HepG2 (cell line): Measurements from ENCODE around the gene TNN. TPM values are rescaled to one million over a fixed set of nuclear protein-coding genes. Genes with fewer than 3 reads are reported as not detected.

Source experiments
- ATAC-seq: fragments of 200-7000 bp; cut with Tn5 transposase; 3 replicates; pipeline ENCODE4 v1.9.1; 2020; ENCODE audit warnings: mild to moderate bottlenecking, moderate library complexity
- BruUV-seq: library from RNA; stranded (reverse); fragments of 400-500 nt; replicated peaks from 2 replicates; lab custom pipeline; 2021; lab: Mats Ljungman, UMichigan
- CTCF ChIA-PET: fragments of 300-600 bp; formaldehyde crosslinking; extraction: SDS; loops from one replicate; lab custom pipeline; 2021; ENCODE audit warnings: low total read pairs, inconsistent platforms, low intra/inter-chr PET ratio; lab: Yijun Ruan, JAX
- POLR2A ChIA-PET: fragments of 350-600 bp; sonication (Branson Sonifier 250); formaldehyde crosslinking; loops from one replicate; lab custom pipeline; 2020; ENCODE audit warnings: antibody characterized with exemption, inconsistent platforms; lab: Yijun Ruan, JAX
- DNase-seq: peaks from one replicate; pipeline ENCODE4 v3.0.0-alpha.2; 2015; ENCODE audit warnings: low spot score
- FAIRE-seq: peaks from 3 replicates; lab custom pipeline; 2011; peaks lifted over from hg19 to GRCh38; lab: Jason Lieb, UNC
- H2AFZ ChIP-seq: one replicate; pipeline ENCODE4 v1.6.1; 2011; ENCODE audit warnings: low read length, inconsistent platforms
- H3K27ac ChIP-seq: fragments of 300-600 bp; 3 replicates; pipeline ENCODE4 v1.8.0; 2011; ENCODE audit warnings: mixed run types, mild to moderate bottlenecking, mixed read lengths, low read length, inconsistent platforms; ENCODE audit not compliant: insufficient read depth; ENCODE audit errors: extremely low read length
- H3K27me3 ChIP-seq, 2 experiments: fragments of 200-600 bp in 1 of 2; 2 replicates in 1 of 2; 3 replicates in 1 of 2; pipeline versions ENCODE4 v1.6.0 to v1.8.0; 2011; ENCODE audit warnings: low read length in 2 of 2, mild to moderate bottlenecking in 2 of 2, moderate library complexity in 2 of 2, inconsistent platforms in 1 of 2; ENCODE audit not compliant: insufficient read depth in 2 of 2, control insufficient read depth in 1 of 2
- H3K36me3 ChIP-seq, 2 experiments: fragments of 200-600 bp in 1 of 2; replicated peaks in 1 of 2; 2 replicates in 1 of 2; 3 replicates in 1 of 2; pipeline versions ENCODE4 v1.5.1 to v1.8.0; 2011; ENCODE audit warnings: low read length in 2 of 2, inconsistent platforms in 1 of 2; ENCODE audit not compliant: insufficient read depth in 2 of 2, control insufficient read depth in 1 of 2
- H3K4me1 ChIP-seq: 2 replicates; pipeline ENCODE4 v1.5.1; 2012; ENCODE audit warnings: low read length, inconsistent platforms; ENCODE audit not compliant: insufficient read depth
- H3K4me2 ChIP-seq: 2 replicates; pipeline ENCODE4 v1.6.0; 2011; ENCODE audit warnings: low read depth, low read length, inconsistent platforms
- H3K4me3 ChIP-seq, 3 experiments: fragments of 200-600 bp in 1 of 3; sonication (generic), shearing (Covaris generic) in 1 of 3; replicated peaks in 1 of 3; 2 replicates each; pipeline ENCODE4 v1.5.1; 2011 to 2016; ENCODE audit warnings: low read length in 3 of 3, inconsistent platforms in 2 of 3, low read depth in 2 of 3, mild to moderate bottlenecking in 2 of 3, control low read depth in 1 of 3, mixed read lengths in 1 of 3; ENCODE audit not compliant: insufficient read depth in 1 of 3
- H3K79me2 ChIP-seq: one replicate; pipeline ENCODE4 v1.6.1; 2011; ENCODE audit warnings: low read length, inconsistent platforms; ENCODE audit not compliant: insufficient read depth
- H3K9ac ChIP-seq: 2 replicates; pipeline ENCODE4 v1.6.0; 2011; ENCODE audit warnings: mild to moderate bottlenecking, low read depth, low read length, inconsistent platforms; ENCODE audit not compliant: insufficient read depth
- H3K9me3 ChIP-seq: 2 replicates; pipeline ENCODE4 v1.5.1; 2012; ENCODE audit warnings: mild to moderate bottlenecking, low read length
- H4K20me1 ChIP-seq: 2 replicates; pipeline ENCODE4 v1.6.0; 2011; ENCODE audit warnings: inconsistent platforms, mild to moderate bottlenecking, low read length, moderate library complexity; ENCODE audit not compliant: insufficient read depth
- DDIT3 ChIP-seq: sonication (generic); formaldehyde crosslinking; IDR thresholded peaks from 2 replicates; pipeline ENCODE4 v1.4.0; 2020; ENCODE audit warnings: mild to moderate bottlenecking, missing genetic modification reagents
- FOXA1 ChIP-seq, 2 experiments: fragments of 450-650 bp in 1 of 2; sonication (generic) in 1 of 2; formaldehyde crosslinking in 1 of 2; IDR thresholded peaks; 2 replicates each; pipeline versions ENCODE4 v1.4.0 to v1.6.1; 2016 to 2020; ENCODE audit warnings: missing genetic modification reagents in 1 of 2
- FOXC1 ChIP-seq: sonication (generic); formaldehyde crosslinking; IDR thresholded peaks from 2 replicates; pipeline ENCODE4 v1.8.0; 2022; ENCODE audit warnings: mild to moderate bottlenecking, missing genetic modification reagents, borderline replicate concordance
- KAT2B ChIP-seq: fragments of 150-350 bp; IDR thresholded peaks from 2 replicates; pipeline ENCODE4 v1.6.1; 2014; ENCODE audit warnings: low read depth, low read length, borderline replicate concordance
- MTF2 ChIP-seq: sonication (generic); formaldehyde crosslinking; IDR thresholded peaks from 2 replicates; pipeline ENCODE4 v1.5.0; 2020; ENCODE audit warnings: missing genetic modification reagents, borderline replicate concordance
- NR2F1 ChIP-seq, 2 experiments: fragments of 450-650 bp in 1 of 2; formaldehyde crosslinking in 1 of 2; IDR thresholded peaks; 2 replicates each; pipeline versions ENCODE4 v1.5.0 to v1.6.1; 2016 to 2020; ENCODE audit warnings: mild to moderate bottlenecking in 1 of 2, missing compliant biosample characterization in 1 of 2, missing genetic modification reagents in 1 of 2, moderate library complexity in 1 of 2
- ONECUT2 ChIP-seq: sonication (generic); formaldehyde crosslinking; IDR thresholded peaks from 2 replicates; pipeline ENCODE4 v1.4.0; 2020; ENCODE audit warnings: missing genetic modification reagents
- PHB2 ChIP-seq: fragments of 450-650 bp; IDR thresholded peaks from 2 replicates; pipeline ENCODE4 v1.6.1; 2018; ENCODE audit not compliant: partially characterized antibody
- PRDM4 ChIP-seq: sonication (generic); formaldehyde crosslinking; IDR thresholded peaks from 2 replicates; pipeline ENCODE4 v1.9.0; 2021; ENCODE audit warnings: missing genetic modification reagents, borderline replicate concordance
- RFX5 ChIP-seq: IDR thresholded peaks from 2 replicates; pipeline ENCODE4 v1.6.1; 2011; ENCODE audit warnings: low read depth, low read length, improper control_type of control experiment
- SKI ChIP-seq: fragments of 450-650 bp; IDR thresholded peaks from one replicate; pipeline ENCODE4 v1.6.1; 2018; ENCODE audit warnings: mild to moderate bottlenecking; ENCODE audit not compliant: partially characterized antibody
- SNAPC2 ChIP-seq: sonication (generic); formaldehyde crosslinking; IDR thresholded peaks from 2 replicates; pipeline ENCODE4 v1.8.1; 2022; ENCODE audit warnings: mild to moderate bottlenecking, missing genetic modification reagents
- TEAD3 ChIP-seq: optimal IDR thresholded peaks from 2 replicates; pipeline ENCODE3; 2016; ENCODE audit warnings: borderline replicate concordance
- XRCC5 ChIP-seq: fragments of 200-400 bp; formaldehyde crosslinking; optimal IDR thresholded peaks from 2 replicates; pipeline ENCODE3; 2017; ENCODE audit warnings: mild to moderate bottlenecking, low read length
- ZMAT3 ChIP-seq: sonication (generic); formaldehyde crosslinking; conservative IDR thresholded peaks from 2 replicates; pipeline ENCODE4 v1.7.0; 2021; ENCODE audit warnings: missing genetic modification reagents
- ZNF101 ChIP-seq: sonication (generic); formaldehyde crosslinking; IDR thresholded peaks from 2 replicates; pipeline ENCODE4 v1.4.0; 2020; ENCODE audit warnings: mild to moderate bottlenecking, low read depth, missing genetic modification reagents, borderline replicate concordance
- ZNF17 ChIP-seq: sonication (generic); formaldehyde crosslinking; IDR thresholded peaks from 2 replicates; pipeline ENCODE4 v1.5.0; 2020; ENCODE audit warnings: mild to moderate bottlenecking, missing genetic modification reagents
- ZNF232 ChIP-seq: sonication (generic); formaldehyde crosslinking; IDR thresholded peaks from 2 replicates; pipeline ENCODE4 v1.4.0; 2020; ENCODE audit warnings: missing genetic modification reagents, borderline replicate concordance
- ZNF264 ChIP-seq: sonication (generic); formaldehyde crosslinking; IDR thresholded peaks from 2 replicates; pipeline ENCODE4 v1.4.0; 2020; ENCODE audit warnings: missing genetic modification reagents
- ZNF414 ChIP-seq: sonication (generic); formaldehyde crosslinking; IDR thresholded peaks from 2 replicates; pipeline ENCODE4 v1.5.0; 2020; ENCODE audit warnings: missing genetic modification reagents
- ZNF772 ChIP-seq: sonication (generic); formaldehyde crosslinking; IDR thresholded peaks from 2 replicates; pipeline ENCODE4 v1.5.0; 2020; ENCODE audit warnings: mild to moderate bottlenecking, missing genetic modification reagents
- ZNF773 ChIP-seq: sonication (generic); formaldehyde crosslinking; IDR thresholded peaks from 2 replicates; pipeline ENCODE4 v1.4.0; 2020; ENCODE audit warnings: missing genetic modification reagents, borderline replicate concordance
- ZNF879 ChIP-seq: sonication (generic); formaldehyde crosslinking; IDR thresholded peaks from 2 replicates; pipeline ENCODE4 v1.8.1; 2023; ENCODE audit warnings: missing genetic modification reagents
- WGBS: methylation state at CpG from one replicate; pipeline ENCODE4 v1.1.6; 2017; ENCODE audit warnings: low lambda C conversion rate; 5-methylcytosine and 5-hydroxymethylcytosine counted together
- in situ Hi-C: cut with HindIII; loops from 2 replicates; pipeline ENCODE4 v1.10.0; 2017; ENCODE audit warnings: low pct_unique_long_range_greater_than_20kb; ENCODE audit not compliant: extremely low pct_ligation_motif_present
- intact Hi-C: fragments of 100-400 bp; cut with micrococcal nuclease; formaldehyde crosslinking; loops from one replicate; pipeline ENCODE4 v1.10.0; 2022; ENCODE audit not compliant: unreplicated experiment
- polyA plus RNA-seq, 8 experiments: library from polyadenylated mRNA; depleted of rRNA in 3 of 8; stranded (reverse) in 7 of 8; unstranded in 1 of 8; fragments of >200 nt; fragmentation: Illumina TruSeq in 4 of 8; extraction: Trizol in 4 of 8; gene quantifications; 2 replicates each; pipeline versions ENCODE4 v1.2.1 to v1.2.3, GENCODE V29; 2011 to 2016; ENCODE audit warnings: low read depth in 4 of 8, missing spikeins in 1 of 8, mixed read lengths in 1 of 8; ENCODE audit not compliant: insufficient read depth in 1 of 8
- total RNA-seq, 5 experiments: library from RNA; depleted of rRNA; stranded (reverse); fragments of >200 nt; fragmentation: Illumina TruSeq; extraction: Trizol; gene quantifications; 2 replicates each; pipeline ENCODE4 v1.2.3, GENCODE V29; 2016; ENCODE audit warnings: low read depth in 1 of 5

TNN gene
- total and polyA plus RNA-seq, 2 of the 13 experiments (the other 11 are each of a cell fraction or from before 2014, with no cell fraction given), result not detected

- no TSS peak for BruUV-seq
- Histone ChIP-seq H3K27me3 (peaks cover 0 to 6% of the 10 kb centered on the region in 2 experiments; a peak in 1 of 5 replicates), H3K9ac (no peak overlapping the region), H3K36me3 (no peaks in the 10 kb centered on the region), H3K4me2 (no peak overlapping the region), H3K4me3 (no peak overlapping the region), H4K20me1 (no peaks in the 10 kb centered on the region), H3K9me3 (no peaks in the 10 kb centered on the region), H2AFZ (peak overlapping the region; percentile 63), H3K27ac (no peak overlapping the region), H3K79me2 (no peaks in the 10 kb centered on the region), H3K4me1 (no peaks in the 10 kb centered on the region)
- ChIA-PET CTCF (interaction anchor here (4.1 kb wide), 1 partner anchor 166 kb away, joined by 47 read pairs; no protein-coding TSS in a partner anchor), POLR2A (no interaction called here)
- intact Hi-C loops (loop anchor here (1.0 to 10.0 kb wide), 3 partner anchors 40 to 923 kb away; partner anchors contain the start of gene KIAA0040), in situ Hi-C loops (loop anchor here (5.0 to 25.0 kb wide), 4 partner anchors 170 to 1685 kb away; no protein-coding TSS in a partner anchor)
- FAIRE-seq, result peak; percentile 65
- peak; percentile 89 for ATAC-seq
- WGBS, result 2% methylated on average over 15 of the region's 15 CpGs
- peak; percentile 32 for DNase-seq
- TF ChIP-seq FOXA1 (IDR thresholded peaks at IDR 0.05) (no peak), FOXA1 (CRISPR knock-in tag; IDR thresholded peaks at IDR 0.05) (peak; percentile 25; the same call in 1 of the 2 replicates), XRCC5 (peak; percentile 36), ZNF414 (CRISPR knock-in tag) (no peak), RFX5 (no peak), ZNF17 (CRISPR knock-in tag) (no peak), ZNF232 (CRISPR knock-in tag) (no peak), NR2F1 (CRISPR knock-in tag; IDR thresholded peaks at IDR 0.05) (no peak), ZNF264 (CRISPR knock-in tag) (no peak), ZNF879 (CRISPR knock-in tag) (no peak), ZNF101 (CRISPR knock-in tag) (no peak), MTF2 (CRISPR knock-in tag) (no peak), FOXC1 (CRISPR knock-in tag) (no peak), TEAD3 (CRISPR knock-in tag) (no peak), PRDM4 (CRISPR knock-in tag) (no peak), ZNF773 (CRISPR knock-in tag) (no peak), SNAPC2 (CRISPR knock-in tag) (no peak), ZNF772 (CRISPR knock-in tag) (no peak), ZMAT3 (no peak), ONECUT2 (CRISPR knock-in tag) (peak; percentile 58; the same call in 1 of the 2 replicates), DDIT3 (CRISPR knock-in tag) (no peak), SKI (no peak), KAT2B (peak; percentile 34; the same call in 1 of the 2 replicates), PHB2 (no peak)
Observed at GRCh38 chr1:175152006-175152652, 84.5 kb downstream of the TNN start.
